ENCODE data around the gene NCDN.

NCDN gene

GRCh38 chr1:35535243-35535642, 22.4 kb upstream of the NCDN start:
- TF ChIP-seq CTCF (IDR thresholded peaks at IDR 0.05; ENCODE audit: low read depth, low read length, missing control alignments) = no peak
- no peak for DNase-seq (ENCODE audit: low read depth)
- no peak overlapping the region for H3K4me3 ChIP-seq (ENCODE audit: low read depth, low read length)
- in situ Hi-C loops (cut with HindIII; ENCODE audit: low sequenced_read_pairs) = loop anchor here (10.0 kb wide), 1 partner anchor 80 kb away; no protein-coding TSS in a partner anchor

- in situ Hi-C loops (cut with HindIII; ENCODE audit: low sequenced_read_pairs) = loop anchor here (10.0 kb wide), 1 partner anchor 82 kb away; no protein-coding TSS in a partner anchor
- no peak for DNase-seq (ENCODE audit: low read depth)
- H3K4me3 ChIP-seq (ENCODE audit: low read depth, low read length) = no peak overlapping the region
- TF ChIP-seq CTCF (IDR thresholded peaks at IDR 0.05; ENCODE audit: low read depth, low read length, missing control alignments) = no peak
Observed at GRCh38 chr1:35536556-35537162, 20.9 kb upstream of the NCDN start.

GRCh38 chr1:35537806-35538205, 19.8 kb upstream of the NCDN start:
- H3K4me3 ChIP-seq (ENCODE audit: low read depth, low read length) = no peak overlapping the region
- no peak for TF ChIP-seq CTCF (IDR thresholded peaks at IDR 0.05; ENCODE audit: low read depth, low read length, missing control alignments)
- in situ Hi-C loops (cut with HindIII; ENCODE audit: low sequenced_read_pairs) = loop anchor here (10.0 kb wide), 1 partner anchor 83 kb away; no protein-coding TSS in a partner anchor
- no peak for DNase-seq (ENCODE audit: low read depth)

- no peak for DNase-seq (ENCODE audit: low read depth)
- no peak for TF ChIP-seq CTCF (IDR thresholded peaks at IDR 0.05; ENCODE audit: low read depth, low read length, missing control alignments)
- no peak overlapping the region for H3K4me3 ChIP-seq (ENCODE audit: low read depth, low read length)
- in situ Hi-C loops (cut with HindIII; ENCODE audit: low sequenced_read_pairs) = loop anchor here (10.0 kb wide), 1 partner anchor 84 kb away; no protein-coding TSS in a partner anchor
Observed at GRCh38 chr1:35539073-35539823, 18.4 kb upstream of the NCDN start.

- DNase-seq (ENCODE audit: low read depth) = peak; percentile 48
- TF ChIP-seq CTCF (IDR thresholded peaks at IDR 0.05; ENCODE audit: low read depth, low read length, missing control alignments) = no peak
- in situ Hi-C loops (cut with HindIII; ENCODE audit: low sequenced_read_pairs) = loop anchor here (10.0 kb wide), 1 partner anchor 85 kb away; no protein-coding TSS in a partner anchor
- H3K4me3 ChIP-seq (ENCODE audit: low read depth, low read length) = no peak overlapping the region
Observed at GRCh38 chr1:35539824-35540261, 17.8 kb upstream of the NCDN start.

- DNase-seq (ENCODE audit: low read depth) = no peak
- H3K4me3 ChIP-seq (ENCODE audit: low read depth, low read length) = no peak overlapping the region
- in situ Hi-C loops (cut with HindIII; ENCODE audit: low sequenced_read_pairs) = no loop called here
- TF ChIP-seq CTCF (IDR thresholded peaks at IDR 0.05; ENCODE audit: low read depth, low read length, missing control alignments) = peak; percentile 11
Observed at GRCh38 chr1:35544976-35545375, 12.6 kb upstream of the NCDN start.

Measured in astrocyte of the cerebellum (primary cell).